Ovary (tissue), 3 donors: ENCODE data around the gene TUNAR.

ENCODE experiments used
- POLR2A ChIP-seq: fragments of 450-650 bp; IDR thresholded peaks from one replicate; pipeline ENCODE4 v1.6.1; 2017; ENCODE audit warnings: antibody characterized with exemption, mild to moderate bottlenecking, moderate library complexity
- TF ChIP-seq, protein P1 (sequence below), 3 donors: fragments of 450-650 bp in 2 of 3; fragments of 200-600 bp in 1 of 3; IDR thresholded peaks; one replicate each; pipeline versions ENCODE4 v1.5.1 to v1.8.0; 2016 to 2022; ENCODE audit warnings: antibody characterized with exemption in 3 of 3, mild to moderate bottlenecking in 1 of 3
- donor health status: DM: no; HTN: no; CAD: no.

DNA sequence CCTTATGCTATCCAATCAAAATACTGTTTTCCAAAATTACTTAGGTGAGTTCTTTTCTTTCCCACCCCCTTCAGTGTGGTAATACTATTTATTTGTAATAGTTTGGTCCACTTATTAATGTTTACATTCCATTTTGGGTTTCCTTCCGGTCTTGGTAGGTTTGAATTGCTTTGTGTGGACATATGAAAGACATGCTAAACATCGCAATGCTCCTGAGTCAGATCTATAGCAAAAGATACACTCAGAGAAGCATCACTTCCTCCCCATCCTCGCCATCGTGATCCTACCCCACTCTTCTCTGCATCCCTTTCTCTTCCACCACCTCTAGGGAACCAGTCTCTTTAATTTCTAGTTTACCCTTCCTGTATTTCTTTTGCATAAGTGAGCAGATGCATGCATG is 30.0 kb downstream of the TUNAR start:
- TF ChIP-seq, protein P1, sequence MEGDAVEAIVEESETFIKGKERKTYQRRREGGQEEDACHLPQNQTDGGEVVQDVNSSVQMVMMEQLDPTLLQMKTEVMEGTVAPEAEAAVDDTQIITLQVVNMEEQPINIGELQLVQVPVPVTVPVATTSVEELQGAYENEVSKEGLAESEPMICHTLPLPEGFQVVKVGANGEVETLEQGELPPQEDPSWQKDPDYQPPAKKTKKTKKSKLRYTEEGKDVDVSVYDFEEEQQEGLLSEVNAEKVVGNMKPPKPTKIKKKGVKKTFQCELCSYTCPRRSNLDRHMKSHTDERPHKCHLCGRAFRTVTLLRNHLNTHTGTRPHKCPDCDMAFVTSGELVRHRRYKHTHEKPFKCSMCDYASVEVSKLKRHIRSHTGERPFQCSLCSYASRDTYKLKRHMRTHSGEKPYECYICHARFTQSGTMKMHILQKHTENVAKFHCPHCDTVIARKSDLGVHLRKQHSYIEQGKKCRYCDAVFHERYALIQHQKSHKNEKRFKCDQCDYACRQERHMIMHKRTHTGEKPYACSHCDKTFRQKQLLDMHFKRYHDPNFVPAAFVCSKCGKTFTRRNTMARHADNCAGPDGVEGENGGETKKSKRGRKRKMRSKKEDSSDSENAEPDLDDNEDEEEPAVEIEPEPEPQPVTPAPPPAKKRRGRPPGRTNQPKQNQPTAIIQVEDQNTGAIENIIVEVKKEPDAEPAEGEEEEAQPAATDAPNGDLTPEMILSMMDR (IDR thresholded peaks at IDR 0.05), result no peak
- TF ChIP-seq POLR2A, result no peak
